Activated T-cell treated with anti-CD3 and anti-CD28 coated beads, Interleukin-2, amount 50 U/mL, for 24 hours (primary cell): ENCODE results near the gene SLC28A3.

Experiments used
- DNase-seq: peaks from one replicate; pipeline ENCODE4 v3.0.0-alpha.2; 2020
- H3K27ac Mint-ChIP-seq: 2 replicates; pipeline ENCODE4 v1.8.0; 2020; ENCODE audit warnings: mild to moderate bottlenecking, mixed read lengths
- H3K27me3 Mint-ChIP-seq: 2 replicates; pipeline ENCODE4 v1.8.0; 2020; ENCODE audit warnings: mixed read lengths
- H3K36me3 Mint-ChIP-seq: 2 replicates; pipeline ENCODE4 v1.8.0; 2020; ENCODE audit warnings: low read depth, mixed read lengths
- H3K4me1 Mint-ChIP-seq: 2 replicates; pipeline ENCODE4 v1.8.0; 2020; ENCODE audit warnings: low read depth, mixed read lengths
- H3K4me3 Mint-ChIP-seq: 2 replicates; pipeline ENCODE4 v1.8.0; 2020; ENCODE audit warnings: mild to moderate bottlenecking, moderate library complexity, mixed read lengths
- H3K9me3 Mint-ChIP-seq: 2 replicates; pipeline ENCODE4 v1.8.0; 2020; ENCODE audit warnings: mixed read lengths

Gene SLC28A3

DNA sequence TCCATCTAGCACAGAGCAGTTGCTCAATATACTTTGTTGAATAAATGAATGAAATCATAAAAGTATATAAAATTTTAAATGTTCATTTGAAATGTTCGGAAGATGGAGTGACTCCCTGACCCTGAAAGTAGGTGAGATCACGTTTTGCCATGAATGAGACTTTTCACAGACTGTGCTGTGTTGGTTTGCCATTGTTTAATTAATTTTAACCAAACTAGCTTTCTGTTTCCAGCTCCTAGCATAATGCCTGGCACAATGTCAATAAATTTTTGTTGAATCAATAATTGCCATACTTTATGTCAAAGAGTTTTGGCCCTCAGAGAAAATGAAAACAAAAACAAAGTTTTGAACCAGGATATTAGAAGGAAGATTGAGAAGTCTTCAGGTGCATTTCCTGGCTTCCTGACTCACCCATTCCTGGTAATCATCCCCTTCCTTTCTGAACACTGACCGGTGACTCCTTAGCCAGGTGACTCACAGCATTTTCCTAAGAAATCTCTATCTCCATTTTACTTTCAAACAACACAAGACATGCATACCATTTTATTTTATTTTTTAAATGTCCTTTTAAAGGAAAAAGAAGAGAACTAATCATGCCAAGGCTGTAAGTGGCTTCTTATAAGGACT, 15.1 kb downstream of the SLC28A3 start:
- no peaks in the 10 kb centered on the region for H3K4me1 Mint-ChIP-seq
- DNase-seq, result no peak
- H3K36me3 Mint-ChIP-seq, result no peaks in the 10 kb centered on the region
- no peak overlapping the region for H3K4me3 Mint-ChIP-seq
- H3K27me3 Mint-ChIP-seq, result peaks cover 3% of the 10 kb centered on the region
- H3K27ac Mint-ChIP-seq, result no peak overlapping the region
- peaks cover 7% of the 10 kb centered on the region for H3K9me3 Mint-ChIP-seq

DNA sequence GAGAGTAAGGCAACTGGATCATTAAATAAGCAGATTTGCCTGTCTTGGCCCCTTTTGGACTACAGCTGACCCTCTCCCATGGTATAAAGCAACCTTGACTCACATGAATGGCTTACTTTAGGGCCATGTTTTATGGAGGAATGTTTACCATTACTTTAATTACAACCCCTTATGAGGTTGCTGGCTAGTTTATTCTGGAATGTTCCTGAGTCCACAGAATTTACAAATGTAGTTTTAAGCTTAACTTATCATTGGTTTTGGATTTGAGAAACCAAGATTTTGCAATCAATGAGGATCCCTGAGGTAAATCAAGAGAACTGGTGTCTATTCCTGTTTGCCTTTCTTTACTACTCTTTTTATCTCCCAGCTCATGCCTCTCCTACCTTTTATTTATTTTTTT, 15.7 kb downstream of the SLC28A3 start:
- no peaks in the 10 kb centered on the region for H3K36me3 Mint-ChIP-seq
- H3K27me3 Mint-ChIP-seq, result peaks cover 3% of the 10 kb centered on the region
- no peak for DNase-seq
- no peak overlapping the region for H3K4me3 Mint-ChIP-seq
- no peaks in the 10 kb centered on the region for H3K4me1 Mint-ChIP-seq
- no peak overlapping the region for H3K27ac Mint-ChIP-seq
- H3K9me3 Mint-ChIP-seq, result peaks cover 7% of the 10 kb centered on the region

GRCh38 chr9:84323858-84324257, 16.7 kb downstream of the SLC28A3 start:
- no peak for DNase-seq
- no peak overlapping the region for H3K27ac Mint-ChIP-seq
- no peaks in the 10 kb centered on the region for H3K4me1 Mint-ChIP-seq
- peaks cover 6% of the 10 kb centered on the region for H3K9me3 Mint-ChIP-seq
- H3K36me3 Mint-ChIP-seq, result no peaks in the 10 kb centered on the region
- peaks cover 3% of the 10 kb centered on the region for H3K27me3 Mint-ChIP-seq
- H3K4me3 Mint-ChIP-seq, result no peak overlapping the region

DNA sequence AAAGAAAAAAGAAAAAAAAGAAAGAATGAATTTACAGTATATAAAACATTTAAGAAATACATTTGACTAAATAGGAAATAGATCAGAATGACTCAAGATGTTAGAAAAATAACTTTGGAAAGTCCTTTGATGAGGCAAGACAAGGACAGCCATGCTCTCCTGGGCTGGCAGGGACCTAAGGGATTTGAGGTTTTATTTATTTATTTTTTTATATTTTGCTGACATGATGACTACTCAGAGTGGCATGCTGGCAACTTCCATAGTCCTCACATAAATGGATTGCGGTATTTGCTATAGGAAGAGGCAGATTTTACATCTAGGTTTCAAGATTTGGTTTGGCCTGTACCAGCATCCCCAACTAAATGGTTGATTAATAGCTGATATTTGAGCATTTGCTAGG, 17.7 kb downstream of the SLC28A3 start:
- H3K9me3 Mint-ChIP-seq, result peaks cover under 1% of the 10 kb centered on the region
- no peaks in the 10 kb centered on the region for H3K4me1 Mint-ChIP-seq
- no peak overlapping the region for H3K4me3 Mint-ChIP-seq
- H3K27me3 Mint-ChIP-seq, result peaks cover 3% of the 10 kb centered on the region
- DNase-seq, result no peak
- no peak overlapping the region for H3K27ac Mint-ChIP-seq
- no peaks in the 10 kb centered on the region for H3K36me3 Mint-ChIP-seq

DNA sequence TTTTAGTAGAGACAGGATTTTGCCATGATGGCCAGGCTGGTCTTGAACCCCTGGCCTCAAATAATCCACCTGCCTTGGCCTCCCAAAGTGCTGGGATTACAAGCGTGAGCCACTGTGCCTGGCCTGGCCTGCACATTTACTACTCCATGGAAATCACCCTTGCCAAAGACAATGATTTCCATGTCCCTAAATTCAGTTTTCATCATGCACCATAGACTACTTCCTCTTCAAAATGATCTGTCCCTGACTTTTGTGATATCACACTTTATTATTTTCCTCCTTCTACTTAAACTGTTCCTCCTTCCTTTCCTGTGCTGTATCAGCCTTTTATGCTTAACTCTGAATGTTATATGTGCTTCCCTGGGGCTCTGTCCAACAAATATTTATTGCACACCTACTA, 20.3 kb downstream of the SLC28A3 start:
- Mint-ChIP-seq H3K36me3 (no peaks in the 10 kb centered on the region), H3K27ac (no peak overlapping the region), H3K9me3 (no peaks in the 10 kb centered on the region)

DNA sequence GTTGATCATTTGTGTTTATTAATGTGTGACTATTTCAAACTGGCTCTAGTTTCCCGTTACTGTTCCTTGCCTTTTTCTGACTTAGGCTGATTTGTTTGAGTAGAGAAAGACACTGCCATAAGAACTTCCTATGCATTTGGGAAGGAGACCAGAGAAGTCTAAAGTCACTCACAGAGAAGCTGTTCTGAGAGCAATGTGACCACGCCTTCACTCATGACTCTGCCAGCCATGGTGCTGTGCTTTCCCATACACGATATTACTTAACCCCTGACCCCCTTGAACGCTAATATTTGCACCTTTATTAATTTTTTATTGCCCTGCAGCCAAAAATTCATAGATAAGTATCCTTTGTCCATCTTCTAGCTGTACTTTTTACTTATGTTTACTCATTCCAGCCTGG, 20.9 kb downstream of the SLC28A3 start:
- no peak for DNase-seq
- Mint-ChIP-seq H3K27ac (no peak overlapping the region), H3K4me3 (no peak overlapping the region), H3K36me3 (no peaks in the 10 kb centered on the region), H3K4me1 (peaks cover 2% of the 10 kb centered on the region), H3K27me3 (no peaks in the 10 kb centered on the region), H3K9me3 (no peaks in the 10 kb centered on the region)

More for the DNA sequence above, 20.3 kb downstream of the SLC28A3 start:
- DNase-seq, result no peak
- peaks cover 2% of the 10 kb centered on the region for H3K4me1 Mint-ChIP-seq
- H3K27me3 Mint-ChIP-seq, result no peaks in the 10 kb centered on the region
- no peak overlapping the region for H3K4me3 Mint-ChIP-seq

DNA sequence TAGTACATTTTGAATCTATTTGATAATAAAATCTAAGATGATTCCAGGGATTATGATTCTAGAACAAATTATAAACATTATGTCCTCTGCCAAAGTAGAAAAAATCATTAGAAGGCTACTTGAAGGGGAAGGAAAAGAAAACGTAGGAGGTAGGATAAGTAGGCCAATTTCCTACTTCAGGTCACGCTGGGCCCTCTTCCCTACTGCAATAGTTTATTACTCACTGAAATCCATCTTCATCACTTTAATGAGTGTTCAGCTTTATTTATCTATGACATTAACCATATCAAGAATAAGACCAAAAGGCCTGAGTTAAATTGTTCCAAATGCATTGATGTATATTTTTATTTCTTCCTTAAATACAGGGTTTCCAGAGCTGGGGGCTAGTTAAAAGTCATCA, 21.6 kb downstream of the SLC28A3 start:
- DNase-seq, result no peak
- peaks cover 2% of the 10 kb centered on the region for H3K4me1 Mint-ChIP-seq

DNA sequence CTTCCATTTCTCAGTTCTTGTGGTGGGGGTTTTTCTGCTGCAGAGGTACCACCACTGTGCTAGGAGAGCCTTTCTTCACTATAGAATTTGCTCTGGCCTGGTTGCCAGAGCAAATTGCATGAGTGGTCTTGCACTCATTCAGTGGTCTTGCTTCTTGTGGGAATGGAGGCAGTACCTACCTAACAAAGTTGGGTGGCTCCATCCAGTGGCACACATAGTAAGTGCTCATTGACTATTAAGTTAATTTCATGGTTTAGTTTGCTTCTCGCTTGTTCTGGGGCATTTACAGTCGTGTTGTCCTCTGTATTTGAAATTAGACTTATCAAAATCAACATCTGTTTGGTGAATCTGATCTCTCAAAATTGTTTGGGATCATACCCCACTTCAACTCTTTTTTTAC, 23.0 kb downstream of the SLC28A3 start:
- H3K4me3 Mint-ChIP-seq, result no peak overlapping the region
- H3K4me1 Mint-ChIP-seq, result peaks cover 2% of the 10 kb centered on the region
- no peaks in the 10 kb centered on the region for H3K27me3 Mint-ChIP-seq
- DNase-seq, result no peak
- H3K27ac Mint-ChIP-seq, result no peak overlapping the region
- no peaks in the 10 kb centered on the region for H3K9me3 Mint-ChIP-seq
- no peaks in the 10 kb centered on the region for H3K36me3 Mint-ChIP-seq

More for the DNA sequence above, 21.6 kb downstream of the SLC28A3 start:
- H3K27ac Mint-ChIP-seq, result no peak overlapping the region
- no peak overlapping the region for H3K4me3 Mint-ChIP-seq
- no peaks in the 10 kb centered on the region for H3K36me3 Mint-ChIP-seq
- no peaks in the 10 kb centered on the region for H3K9me3 Mint-ChIP-seq
- no peaks in the 10 kb centered on the region for H3K27me3 Mint-ChIP-seq

DNA sequence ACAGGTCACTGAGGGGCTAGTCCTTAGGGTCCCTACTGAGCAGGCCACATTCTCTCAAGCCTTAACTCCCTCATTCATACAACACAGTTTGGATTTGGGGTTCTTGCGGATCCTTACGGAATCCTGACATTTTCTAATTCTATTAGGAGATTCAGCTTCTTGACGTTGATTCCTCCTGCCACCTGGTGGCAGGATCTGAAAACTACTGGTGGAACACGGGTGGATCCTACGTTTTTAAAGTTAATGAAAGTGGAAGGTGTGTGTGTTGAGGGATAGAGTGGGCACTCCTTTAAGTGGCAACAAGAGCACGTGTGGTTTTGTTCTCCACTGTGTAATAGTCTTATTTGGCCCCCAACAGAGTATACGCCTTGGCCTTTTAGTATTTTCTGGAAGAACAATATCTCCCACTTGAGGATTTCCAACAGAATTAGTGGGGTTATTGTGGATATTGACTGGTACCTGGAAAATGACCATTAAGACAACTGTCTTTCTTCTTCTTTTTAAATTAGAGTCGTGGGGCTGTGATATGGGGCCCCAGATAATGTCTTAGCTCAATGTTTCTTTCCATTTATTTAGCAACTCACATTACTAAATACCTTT, 25.2 kb downstream of the SLC28A3 start:
- H3K9me3 Mint-ChIP-seq, result no peaks in the 10 kb centered on the region
- H3K4me1 Mint-ChIP-seq, result peaks cover 2% of the 10 kb centered on the region
- DNase-seq, result peak; percentile 61
- H3K27me3 Mint-ChIP-seq, result no peaks in the 10 kb centered on the region
- no peaks in the 10 kb centered on the region for H3K36me3 Mint-ChIP-seq
- H3K4me3 Mint-ChIP-seq, result no peak overlapping the region
- H3K27ac Mint-ChIP-seq, result no peak overlapping the region

GRCh38 chr9:84314306-84314705, 26.3 kb downstream of the SLC28A3 start:
- Mint-ChIP-seq H3K4me1 (peaks cover 2% of the 10 kb centered on the region), H3K36me3 (no peaks in the 10 kb centered on the region), H3K27me3 (no peaks in the 10 kb centered on the region), H3K9me3 (no peaks in the 10 kb centered on the region), H3K27ac (no peak overlapping the region), H3K4me3 (no peak overlapping the region)
- DNase-seq, result no peak

DNA sequence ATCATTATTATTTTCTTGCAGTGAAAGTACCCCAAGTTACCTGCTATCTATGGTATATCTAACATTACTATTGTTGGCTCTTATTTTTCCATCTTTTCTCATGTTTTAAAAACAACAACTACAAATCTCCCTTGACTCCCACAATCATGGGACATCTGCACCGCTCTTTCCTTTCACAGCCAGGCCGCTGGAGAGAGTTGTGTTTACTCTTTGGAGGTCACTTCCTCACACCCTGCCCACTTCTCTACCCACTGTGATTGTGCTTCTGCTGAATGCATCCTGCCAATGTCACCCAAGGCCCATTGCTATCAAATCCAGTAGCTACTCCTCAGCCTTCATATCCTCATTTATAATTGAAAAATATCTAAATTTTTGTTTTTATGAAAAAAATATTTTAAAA, 29.7 kb downstream of the SLC28A3 start:
- H3K4me1 Mint-ChIP-seq, result peaks cover 2% of the 10 kb centered on the region
- no peaks in the 10 kb centered on the region for H3K27me3 Mint-ChIP-seq
- H3K4me3 Mint-ChIP-seq, result no peak overlapping the region
- no peaks in the 10 kb centered on the region for H3K36me3 Mint-ChIP-seq
- no peak for DNase-seq
- H3K27ac Mint-ChIP-seq, result no peak overlapping the region
- H3K9me3 Mint-ChIP-seq, result no peaks in the 10 kb centered on the region

GRCh38 chr9:84305497-84306131, 34.9 kb downstream of the SLC28A3 start:
- Mint-ChIP-seq H3K4me1 (peaks cover 8% of the 10 kb centered on the region), H3K27me3 (no peaks in the 10 kb centered on the region), H3K36me3 (no peaks in the 10 kb centered on the region), H3K9me3 (no peaks in the 10 kb centered on the region), H3K4me3 (no peak overlapping the region), H3K27ac (no peak overlapping the region)
- DNase-seq, result no peak

GRCh38 chr9:84304166-84304565, 36.4 kb downstream of the SLC28A3 start:
- Mint-ChIP-seq H3K27ac (no peak overlapping the region), H3K27me3 (no peaks in the 10 kb centered on the region), H3K36me3 (no peaks in the 10 kb centered on the region), H3K4me3 (no peak overlapping the region), H3K9me3 (no peaks in the 10 kb centered on the region), H3K4me1 (peaks cover 8% of the 10 kb centered on the region)
- no peak for DNase-seq

DNA sequence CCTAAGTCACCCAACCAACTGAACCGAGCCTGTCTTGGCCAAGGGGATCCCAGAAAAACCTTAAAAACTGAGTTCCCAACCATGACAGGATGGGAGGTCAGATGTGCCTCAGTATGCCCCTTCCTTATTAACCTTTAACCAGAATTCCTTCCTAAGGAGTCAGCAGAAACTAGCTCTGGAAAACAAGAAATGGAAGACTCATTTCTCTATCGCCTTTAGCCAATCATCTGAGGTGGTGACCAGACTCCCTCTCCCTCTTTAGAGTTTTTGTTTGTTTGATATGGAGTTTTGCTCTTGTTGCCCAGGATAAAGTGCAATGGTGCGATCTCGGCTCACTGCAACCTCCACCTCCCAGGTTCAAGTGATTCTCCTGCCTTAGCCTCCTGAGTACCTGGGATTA, 37.5 kb downstream of the SLC28A3 start:
- Mint-ChIP-seq H3K36me3 (no peaks in the 10 kb centered on the region), H3K4me1 (peaks cover 8% of the 10 kb centered on the region), H3K9me3 (no peaks in the 10 kb centered on the region), H3K4me3 (no peak overlapping the region), H3K27ac (no peak overlapping the region), H3K27me3 (no peaks in the 10 kb centered on the region)
- no peak for DNase-seq

DNA sequence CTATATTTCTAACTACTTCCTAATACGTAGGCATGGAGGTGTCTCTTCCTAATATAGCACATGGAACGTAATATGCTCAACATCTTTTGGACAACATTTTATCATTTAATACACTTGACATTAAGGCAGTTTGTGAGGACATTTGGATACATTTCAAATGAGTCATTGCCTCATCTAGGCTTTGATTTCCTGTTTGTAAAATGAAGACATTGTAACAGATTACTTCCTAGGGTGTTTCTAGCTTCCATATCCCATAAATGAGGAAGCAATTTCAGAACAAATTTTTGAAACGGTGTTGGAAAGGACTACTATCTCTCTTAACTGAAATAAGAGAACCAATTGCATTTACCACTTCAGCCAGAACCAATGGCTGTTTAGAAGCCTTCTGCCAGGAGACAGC, 38.7 kb downstream of the SLC28A3 start:
- Mint-ChIP-seq H3K9me3 (no peaks in the 10 kb centered on the region), H3K27ac (no peak overlapping the region), H3K4me1 (peaks cover 20% of the 10 kb centered on the region), H3K4me3 (no peak overlapping the region), H3K27me3 (no peaks in the 10 kb centered on the region), H3K36me3 (no peaks in the 10 kb centered on the region)
- DNase-seq, result no peak
